Stimulated activated CD8-positive, alpha-beta memory T cell treated with anti-CD3 and anti-CD28 coated beads, Interleukin-7, amount 100 ng/mL, for 1 hour (primary cell): ENCODE measurements around the gene NATD1.

Source experiments
- DNase-seq, 2 donors: peaks; one replicate each; pipeline ENCODE4 v3.0.0-alpha.2; 2020; ENCODE audit warnings: low read depth in 2 of 2

The NATD1 gene

DNA sequence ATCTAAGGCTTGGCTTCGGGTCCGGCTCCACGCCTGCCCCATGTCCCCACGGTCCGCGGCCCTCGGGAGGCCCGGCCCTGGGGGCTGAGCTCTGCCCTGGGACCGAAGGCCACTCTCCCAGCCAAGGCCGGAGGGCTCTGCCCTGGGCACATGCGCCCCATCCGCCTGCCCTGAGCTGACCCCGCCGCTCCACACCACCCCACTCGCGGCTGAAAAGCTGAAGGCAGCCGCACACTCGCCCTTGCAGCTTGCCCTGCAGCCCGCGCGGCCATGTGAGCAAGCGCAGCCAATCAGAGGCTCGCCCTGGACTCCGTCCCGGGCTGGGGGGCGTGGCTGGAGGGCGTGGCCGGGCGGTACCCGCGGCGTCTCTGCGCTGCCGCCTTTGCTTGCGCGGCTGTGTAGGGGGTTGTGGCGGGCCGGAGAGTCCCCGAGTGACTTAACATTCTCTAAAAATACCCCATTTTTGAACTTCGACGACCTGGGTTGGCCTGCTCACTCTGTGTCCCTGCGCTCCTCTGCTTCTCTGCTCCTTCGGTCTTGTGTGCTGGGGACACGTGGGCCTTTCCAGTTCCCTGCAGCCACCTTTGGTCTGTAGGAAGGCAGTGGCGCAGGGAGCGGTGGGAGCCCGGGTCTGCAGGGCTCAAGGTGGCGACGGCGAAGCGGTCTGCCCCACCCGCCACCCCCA lies 22.5 kb upstream of the NATD1 start:
- peak; percentile 92 to 95 for DNase-seq

DNA sequence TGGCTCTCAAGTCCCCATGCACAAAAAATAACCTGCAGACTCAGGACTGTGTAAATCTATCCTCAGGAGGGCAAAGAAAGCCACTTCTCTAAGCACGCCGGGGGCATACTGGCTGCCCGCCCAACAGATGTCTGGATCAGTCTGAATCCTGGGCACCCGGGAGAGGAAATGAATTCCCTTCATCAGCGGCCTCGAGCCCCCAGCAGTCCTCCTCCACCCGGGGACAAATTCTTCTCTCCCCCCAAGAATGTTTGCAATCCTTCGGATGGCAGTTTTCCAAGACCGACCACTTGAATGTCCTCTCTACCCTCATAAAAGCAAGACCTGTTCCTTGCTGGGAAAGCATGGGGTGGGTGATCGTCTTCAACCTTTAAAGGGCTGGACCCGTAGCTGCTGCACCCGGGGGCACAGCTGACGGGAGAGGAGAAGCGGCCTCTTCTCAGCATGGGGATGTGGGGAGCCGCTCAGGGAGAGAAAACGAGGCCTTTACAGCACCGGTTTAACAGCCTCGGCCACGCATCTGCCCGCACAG lies 21.9 kb upstream of the NATD1 start:
- no peak for DNase-seq

DNA sequence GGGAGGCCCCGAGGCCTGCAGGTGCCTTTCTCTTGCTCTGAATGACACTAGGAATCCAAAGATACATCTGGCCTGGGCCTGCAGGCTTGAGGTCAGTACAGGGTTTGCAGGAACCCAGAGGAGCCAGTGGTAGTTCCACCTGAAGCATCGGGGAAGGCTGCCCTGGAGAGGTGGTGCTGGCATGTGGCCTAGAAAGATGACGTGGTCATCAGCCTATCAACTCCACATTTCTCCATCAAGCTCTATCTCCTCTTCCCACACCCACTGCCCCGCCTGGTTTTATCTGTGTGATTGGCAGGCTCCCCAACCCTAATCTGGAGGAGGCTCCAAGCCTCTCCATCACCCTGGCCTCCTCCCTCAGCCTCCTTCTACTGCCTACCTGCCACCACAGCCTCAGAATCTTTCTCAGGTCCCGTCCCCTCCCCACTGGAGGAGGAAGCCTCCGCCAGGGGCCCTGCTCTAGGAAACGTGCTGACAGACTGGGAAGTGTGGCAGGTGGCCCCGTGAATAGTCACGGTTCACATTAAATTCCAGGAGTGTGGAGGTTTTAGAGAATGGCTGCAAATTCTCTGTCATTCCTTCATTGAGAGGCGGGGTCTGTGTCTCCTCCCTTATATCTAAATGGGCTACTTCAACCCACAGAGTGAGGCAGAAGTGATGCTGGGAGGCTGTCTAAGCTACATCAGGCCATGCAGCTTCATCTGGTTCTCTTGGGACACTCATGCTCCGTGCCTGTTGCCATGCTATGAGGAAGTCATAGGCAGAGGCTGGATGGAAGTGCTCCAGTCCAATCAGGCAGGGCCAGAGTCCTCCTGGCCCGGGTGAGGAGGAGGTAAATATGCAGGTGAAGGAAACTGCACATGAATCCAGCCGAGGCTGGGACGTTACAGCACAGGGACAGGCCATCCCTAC lies 19.9 kb upstream of the NATD1 start:
- DNase-seq, result no peak

DNA sequence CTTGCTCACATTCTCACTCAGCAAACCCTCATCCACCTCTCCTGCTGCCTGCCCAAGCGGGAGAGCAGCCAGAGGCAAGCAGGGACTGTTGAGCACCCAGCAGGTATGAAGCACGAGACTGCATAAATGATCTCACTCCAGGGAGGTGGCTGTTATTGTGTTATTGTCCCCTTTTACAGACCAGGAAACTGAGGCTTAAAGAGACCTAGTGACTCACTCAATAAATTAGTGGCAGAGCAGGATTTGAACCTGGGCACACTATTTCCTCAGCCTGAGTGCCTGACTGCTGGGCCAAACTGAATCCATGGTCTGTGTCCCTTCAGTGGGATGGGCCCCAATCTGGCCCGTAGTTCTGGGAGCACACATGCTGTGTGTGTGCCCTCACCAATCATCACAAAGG lies 19.0 kb upstream of the NATD1 start:
- DNase-seq, result no peak

DNA sequence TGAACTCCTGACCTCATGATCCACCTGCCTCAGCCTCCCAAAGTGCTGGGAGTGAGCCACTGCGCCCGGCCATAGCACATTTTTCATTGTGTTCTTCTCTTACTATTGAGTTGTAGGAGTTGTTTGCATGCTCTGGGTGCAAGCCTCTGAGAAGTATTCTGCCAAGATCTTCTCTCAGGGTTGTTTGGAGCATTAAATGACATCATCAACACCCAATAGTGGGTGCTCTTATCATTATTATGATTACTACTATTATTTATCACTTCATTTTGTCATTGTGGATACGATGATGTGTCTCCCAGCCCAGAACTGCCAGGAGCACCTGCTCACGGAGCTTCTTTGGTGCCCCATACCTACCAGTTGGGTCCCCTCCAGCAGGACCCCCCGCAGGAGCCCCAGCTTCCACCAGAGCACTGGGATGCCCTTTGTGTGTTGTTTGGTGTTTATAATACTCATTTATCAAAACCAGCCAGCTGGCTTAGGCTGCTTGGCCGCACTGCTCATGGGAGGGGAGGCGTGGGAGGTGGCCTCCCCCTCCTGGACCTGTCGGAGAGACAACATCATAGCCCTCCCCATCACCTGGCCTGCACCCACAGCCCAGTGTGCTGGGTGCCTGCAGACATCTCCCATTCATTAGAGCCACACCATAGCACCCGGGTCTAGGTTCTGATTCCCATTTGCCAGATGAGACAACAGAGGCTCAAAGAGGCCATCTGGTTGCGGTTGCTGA lies 18.4 kb upstream of the NATD1 start:
- DNase-seq, result no peak

DNA sequence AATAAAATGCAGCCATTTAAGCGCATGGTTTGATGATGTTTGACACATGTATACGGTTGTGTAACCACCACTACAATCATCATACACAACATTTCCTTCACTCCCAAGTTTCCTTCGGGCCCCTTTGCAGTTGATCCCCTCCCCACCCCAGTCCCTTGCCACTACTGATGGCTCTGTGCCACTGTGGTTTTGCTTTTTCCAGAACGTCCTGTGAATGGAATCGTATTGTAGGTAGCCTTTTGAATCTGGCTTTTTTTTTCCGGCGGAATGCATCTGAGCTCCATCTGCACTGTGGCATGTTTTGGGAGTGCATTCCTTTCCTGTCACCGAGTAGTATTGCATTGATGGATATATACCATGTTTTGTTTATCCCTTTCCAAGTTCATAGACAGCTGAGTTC lies 16.2 kb upstream of the NATD1 start:
- no peak for DNase-seq

DNA sequence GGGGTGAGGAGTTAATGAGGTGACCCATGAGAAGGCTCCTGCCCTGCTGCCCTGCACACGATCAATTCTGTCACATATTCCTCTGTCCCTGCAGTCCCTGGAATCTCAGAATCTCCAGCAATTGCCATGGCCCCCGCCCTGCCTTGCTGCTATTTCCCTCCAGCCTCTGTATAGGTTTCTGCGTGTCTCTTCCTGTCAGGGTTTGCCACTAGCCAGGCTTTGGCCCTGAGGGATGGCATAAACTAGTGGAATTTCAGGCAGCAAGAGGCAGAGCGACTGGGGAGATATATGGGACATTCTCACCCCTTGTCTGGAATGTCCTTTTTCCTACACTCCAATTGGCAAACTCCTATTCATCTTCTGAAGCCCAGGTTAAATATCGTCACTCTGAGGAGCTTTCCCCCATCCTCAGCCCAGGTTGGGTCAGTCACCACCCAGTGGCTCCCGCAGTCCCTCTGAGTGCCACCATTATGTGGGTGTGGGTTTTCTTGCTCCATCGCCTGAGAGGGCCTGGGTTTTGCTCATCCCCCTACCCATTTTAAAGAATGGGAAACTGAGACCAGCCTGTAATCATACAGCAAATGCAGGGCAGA lies 15.5 kb upstream of the NATD1 start:
- DNase-seq, result no peak

DNA sequence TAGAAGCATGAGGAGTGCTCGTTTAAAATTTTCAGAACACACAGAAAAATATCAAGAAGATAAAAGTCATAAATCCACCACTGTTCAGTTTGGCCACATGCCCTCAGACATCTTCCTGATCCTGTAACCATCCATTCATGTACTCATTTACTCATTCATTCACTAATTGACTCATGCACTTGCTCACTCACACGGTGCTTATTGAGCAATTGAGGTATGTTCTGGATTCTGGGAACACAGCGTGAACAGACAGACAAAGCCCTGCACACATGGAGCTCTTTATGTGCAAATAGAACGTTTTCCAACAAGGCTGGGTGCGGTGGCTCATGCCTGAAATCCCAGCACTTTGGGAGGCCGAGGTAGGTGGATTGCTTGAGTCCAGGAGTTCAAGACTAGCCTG lies 10.2 kb upstream of the NATD1 start:
- no peak for DNase-seq

DNA sequence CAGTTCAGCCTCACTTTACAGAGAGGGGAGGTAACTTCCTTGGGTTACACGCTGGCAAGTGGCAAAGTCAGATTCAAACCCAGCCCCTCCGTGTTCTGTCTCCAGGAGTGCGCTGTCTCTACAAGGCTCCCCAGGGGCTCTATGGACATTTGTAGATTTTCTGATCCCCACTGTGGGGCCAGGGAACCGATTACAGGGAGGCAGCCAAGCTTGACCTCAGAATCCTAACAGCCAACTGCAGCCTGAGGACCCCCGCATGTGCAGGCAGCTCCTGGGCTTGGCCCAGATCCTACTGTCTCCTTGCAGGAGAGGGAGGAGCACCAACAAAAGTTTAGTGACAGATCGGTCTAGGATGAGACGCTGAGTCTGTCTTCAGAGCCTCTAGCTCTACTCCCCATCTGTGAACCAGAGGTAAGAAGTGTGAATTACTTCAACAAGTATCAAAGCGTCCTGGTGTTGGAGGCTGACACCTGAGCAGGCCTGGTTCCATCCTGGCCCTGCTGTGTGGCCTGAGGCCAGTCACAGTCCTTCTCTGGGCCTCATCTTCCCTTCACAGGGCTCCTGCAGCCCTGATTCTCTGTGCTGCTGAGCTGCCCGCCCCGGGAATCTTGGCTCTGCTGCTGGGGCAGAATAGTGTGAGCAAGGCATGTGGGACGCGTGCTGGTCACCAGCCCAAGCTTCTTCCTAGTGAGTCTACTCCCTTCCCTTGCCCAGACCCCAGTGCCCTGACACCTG lies 9.2 kb upstream of the NATD1 start:
- DNase-seq, result no peak

DNA sequence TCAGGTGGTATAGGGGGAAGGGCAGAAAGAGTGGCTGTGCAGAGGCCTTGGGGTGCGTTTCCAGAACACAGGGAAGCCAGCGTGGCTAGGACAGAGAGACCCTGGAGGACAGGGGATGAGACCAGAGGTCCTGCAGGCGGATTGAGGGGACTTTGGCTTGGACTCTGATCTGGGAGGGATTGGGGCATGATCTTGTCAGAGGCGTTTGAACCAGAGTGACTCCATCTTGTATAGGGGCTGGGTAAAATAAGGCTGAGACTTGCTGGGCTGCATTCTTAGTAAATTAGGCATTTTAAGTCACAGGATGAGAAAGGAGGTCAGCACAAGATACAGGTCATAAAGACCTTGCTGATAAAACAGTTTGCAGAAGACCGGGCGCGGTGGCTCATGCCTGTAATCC lies 5.4 kb upstream of the NATD1 start:
- no peak for DNase-seq

DNA sequence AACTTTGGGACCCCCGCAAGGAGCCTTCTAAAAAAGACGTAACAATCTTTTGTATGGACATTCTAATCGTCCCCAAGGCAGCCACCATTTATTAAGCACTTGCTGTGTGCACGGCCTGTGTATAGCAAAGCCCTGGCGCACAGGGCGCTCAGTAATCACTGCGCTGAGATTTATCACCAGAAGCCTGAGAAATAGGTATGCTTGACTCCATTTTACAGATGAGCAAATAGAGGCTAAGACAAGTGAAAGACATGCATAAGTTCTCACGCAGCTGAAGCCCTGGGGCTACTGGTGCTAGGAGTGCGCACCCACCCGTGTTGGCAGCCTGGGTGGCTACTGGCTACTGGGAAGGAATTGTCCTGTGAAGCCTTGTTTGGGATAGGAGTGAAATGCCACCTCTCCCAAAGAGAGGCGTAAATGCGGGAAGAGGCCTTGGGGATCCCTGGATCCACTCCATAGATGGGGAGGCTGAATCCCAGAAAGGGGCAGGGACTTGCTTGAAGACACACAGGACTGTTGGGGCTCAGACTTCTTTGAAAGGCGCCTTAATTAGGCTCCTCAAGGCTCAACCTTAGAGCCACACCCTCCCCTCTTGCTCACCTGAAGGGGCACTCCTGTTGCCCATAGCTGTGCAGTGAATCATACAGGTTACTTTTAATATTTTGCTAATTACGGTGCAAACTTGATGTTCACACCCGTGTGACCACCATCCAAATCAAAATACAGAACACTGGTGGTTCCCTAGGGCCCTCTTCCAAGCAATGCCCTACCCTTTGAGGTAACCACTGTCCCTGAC lies 634 bp upstream of the NATD1 start:
- DNase-seq, result no peak

DNA sequence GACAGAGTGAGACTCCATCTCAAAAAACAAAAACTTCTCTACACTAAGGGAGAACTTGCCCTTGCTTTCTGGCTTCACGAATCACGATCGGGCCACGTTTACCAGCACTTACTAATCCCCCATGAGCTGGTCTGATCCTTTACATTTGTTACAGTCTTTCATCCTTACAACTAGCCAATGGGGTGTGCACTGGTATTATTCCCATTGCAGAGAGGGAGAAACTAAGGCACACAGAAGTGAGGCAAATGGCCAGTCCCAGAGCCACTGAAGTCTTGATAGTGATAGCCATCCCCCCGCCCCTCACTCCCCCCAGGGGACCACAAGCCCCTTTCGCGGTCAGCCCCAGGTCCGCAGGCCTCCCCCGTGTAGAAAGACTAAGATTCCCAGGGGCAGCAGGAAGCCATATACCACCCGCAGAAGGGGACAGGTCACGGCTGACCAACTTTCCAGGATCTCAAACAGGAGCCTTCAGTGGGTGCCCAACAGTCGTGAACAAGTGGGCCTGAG lies 868 bp downstream of the NATD1 start:
- no peak for DNase-seq

DNA sequence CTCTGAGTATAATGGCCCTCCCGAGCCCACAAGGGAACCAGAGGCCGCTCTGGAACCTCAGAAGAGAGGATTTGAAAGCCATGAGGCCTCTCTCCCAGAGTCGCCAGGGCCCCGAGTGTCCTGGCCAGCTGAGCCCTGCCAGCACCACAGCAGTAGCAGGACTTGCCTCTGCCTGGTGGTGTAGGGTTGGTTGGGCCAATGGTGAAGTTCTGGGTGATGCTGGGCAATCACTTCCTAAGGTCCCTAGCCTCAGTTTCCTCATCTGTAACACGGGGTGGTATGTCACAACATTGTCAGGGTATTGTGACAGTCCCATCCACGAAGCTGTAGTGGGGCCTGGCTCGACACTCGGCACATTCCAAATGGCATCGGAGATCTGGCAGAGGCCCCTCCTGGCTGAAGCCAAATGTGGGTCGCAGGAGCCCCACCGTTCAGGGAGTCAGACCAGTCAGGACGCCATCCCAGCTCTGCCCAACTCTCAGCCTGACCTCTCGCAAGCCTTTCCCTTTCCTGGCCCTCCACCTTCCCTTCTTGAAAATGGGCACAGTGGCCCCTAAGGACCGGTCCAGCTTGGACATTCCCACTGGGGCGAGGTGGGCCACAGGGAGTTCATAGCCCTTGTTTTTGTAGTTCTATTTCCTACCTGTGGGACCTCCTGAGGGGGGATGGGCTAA lies 1.7 kb downstream of the NATD1 start:
- DNase-seq, result no peak

DNA sequence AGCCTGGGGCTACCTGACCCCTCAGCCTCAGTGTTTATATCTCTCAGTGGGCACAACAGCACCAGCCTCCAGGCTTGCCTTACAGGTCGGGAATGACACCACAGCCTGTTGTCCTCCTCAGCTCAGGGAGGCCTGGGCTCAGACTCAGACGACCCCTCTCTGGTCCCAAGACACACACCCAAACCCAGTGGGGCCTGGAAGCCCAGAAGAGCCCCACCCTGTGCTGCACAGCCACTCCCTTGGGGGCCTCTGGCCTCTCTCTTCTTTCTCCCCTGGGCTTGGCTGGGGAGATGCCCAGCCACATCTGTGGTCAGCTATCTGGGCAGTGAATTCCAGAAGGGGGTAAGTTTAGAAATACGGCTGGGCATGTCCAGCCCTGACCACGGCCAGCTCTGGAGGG lies 2.4 kb downstream of the NATD1 start:
- no peak for DNase-seq

DNA sequence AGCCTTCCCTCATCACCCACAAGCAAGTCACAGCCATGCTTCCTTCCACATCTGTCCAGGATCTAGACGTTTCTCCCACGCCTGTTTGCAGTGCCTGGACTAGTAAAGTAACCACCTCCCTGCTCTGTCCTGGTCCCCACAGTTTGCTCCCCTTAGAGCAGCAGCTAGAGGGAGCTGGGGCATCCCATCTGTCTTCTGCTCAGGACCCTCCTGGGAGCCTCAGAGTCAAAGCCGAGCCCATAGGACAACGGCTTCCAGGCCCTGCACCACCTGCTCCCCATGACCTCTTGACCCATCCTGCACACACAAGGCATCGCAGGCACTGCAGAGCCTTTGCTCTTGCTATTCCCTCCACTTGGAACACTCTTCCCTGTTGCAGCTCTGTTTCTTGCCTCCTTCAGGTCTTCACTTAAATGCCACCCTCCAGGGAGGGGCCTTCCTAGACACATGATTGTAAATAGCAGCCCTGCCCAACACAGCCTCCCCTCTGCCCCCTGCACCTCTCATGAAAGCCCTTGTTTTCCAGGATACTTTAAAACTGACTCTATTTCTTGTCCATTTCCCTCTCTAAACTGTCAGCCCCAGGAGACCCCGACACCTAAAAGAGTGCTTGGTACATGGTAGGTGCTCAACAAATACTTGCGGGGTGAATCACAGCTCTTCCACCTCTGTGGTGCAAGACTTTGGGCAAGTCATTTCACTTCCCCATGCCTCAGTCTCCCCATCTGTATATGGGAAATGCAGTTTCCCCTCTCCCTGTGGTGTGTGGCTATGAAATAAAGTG lies 3.1 kb downstream of the NATD1 start:
- no peak for DNase-seq

DNA sequence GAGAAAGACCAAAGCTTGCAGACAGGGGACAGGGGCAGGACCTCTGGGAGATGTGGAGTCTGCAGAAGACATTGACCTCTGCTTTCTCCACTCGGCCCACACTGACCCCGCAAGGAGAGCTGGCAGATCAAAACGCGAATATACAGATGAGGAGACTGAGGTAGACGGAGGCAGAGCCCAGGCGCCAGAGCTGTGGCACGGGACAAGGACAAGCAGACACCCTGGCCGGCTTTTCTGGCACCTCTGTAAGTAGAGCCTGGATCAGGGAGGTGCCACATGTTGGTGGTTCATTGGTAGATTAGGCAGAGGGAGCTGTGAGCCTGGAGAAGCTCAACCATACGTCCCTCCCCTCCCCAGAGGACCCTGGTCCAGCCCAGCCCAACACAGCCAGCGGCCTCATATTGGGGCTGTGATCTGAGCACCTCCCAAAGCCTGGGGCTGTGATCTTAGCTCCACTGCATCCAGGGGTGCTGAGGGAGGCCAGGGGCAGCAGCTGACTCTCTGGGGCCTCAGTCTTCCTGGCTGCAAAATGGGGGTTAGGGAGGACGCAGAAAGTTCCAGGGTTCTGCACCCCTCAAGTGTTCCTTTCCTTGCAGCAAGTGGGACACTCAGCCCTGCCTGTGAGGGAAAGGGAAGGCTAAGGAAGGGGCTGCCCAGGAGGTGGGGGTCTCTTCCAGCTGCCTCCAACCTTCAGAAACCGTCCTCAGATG lies 4.0 kb downstream of the NATD1 start:
- no peak for DNase-seq

DNA sequence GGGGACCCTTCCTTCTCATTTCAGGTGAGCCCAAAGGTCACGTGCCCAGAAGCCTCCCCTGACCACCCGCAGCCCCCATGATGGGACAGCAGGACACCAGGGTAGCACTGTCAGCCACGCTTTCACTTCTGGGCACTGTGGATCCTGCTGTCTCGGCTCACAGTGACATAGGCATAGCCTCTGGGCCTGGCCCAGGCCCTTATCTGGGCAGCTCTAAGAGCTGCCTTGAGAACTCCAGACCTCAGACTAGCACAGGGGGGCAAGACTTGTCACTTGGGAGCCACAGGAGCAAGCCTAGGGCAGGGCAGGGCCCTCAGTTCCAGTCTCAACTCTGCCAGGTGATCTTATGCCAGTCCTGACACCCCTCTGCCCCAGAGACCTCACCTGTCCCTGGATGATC lies 4.7 kb downstream of the NATD1 start:
- no peak for DNase-seq

DNA sequence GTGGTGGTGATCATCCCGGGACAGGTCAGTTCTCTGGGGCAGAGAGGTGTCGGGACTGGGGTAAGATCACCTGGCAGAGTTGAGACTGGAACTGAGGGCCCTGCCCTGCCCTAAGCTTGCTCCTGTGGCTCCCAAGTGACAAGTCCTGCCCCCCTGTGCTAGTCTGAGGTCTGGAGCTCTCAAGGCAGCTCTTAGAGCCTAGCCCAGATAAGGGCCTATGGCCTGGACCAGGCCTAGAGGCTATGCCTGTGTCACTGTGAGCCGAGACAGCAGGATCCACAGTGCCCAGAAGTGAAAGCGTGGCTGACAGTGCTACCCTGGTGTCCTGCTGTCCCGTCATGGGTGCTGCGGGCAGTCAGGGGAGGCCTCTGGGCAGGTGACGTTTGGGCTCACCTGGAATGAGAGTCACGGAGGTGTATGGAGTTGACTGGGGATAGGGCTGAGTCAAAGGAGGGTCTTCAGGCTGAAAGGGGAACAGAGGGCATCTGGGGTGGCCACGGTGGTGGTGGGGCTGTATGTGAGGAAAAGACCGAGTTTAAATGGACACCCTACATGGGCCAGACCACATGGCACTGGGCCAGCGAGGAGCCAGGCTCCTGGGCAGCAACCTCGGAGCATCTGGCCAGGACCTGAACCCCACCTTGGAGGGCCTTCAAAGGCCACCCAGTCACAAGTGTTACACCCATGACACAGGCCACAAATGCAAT lies 5.5 kb downstream of the NATD1 start:
- DNase-seq, result no peak
